Thyroid gland (tissue), 4 donors: ENCODE measurements around the gene FNDC10.

Source experiments
- CTCF ChIP-seq, 6 experiments: fragments of 200-600 bp in 3 of 6; fragments of 450-650 bp in 3 of 6; sonication (generic) in 3 of 6; IDR thresholded peaks; one replicate each; pipeline ENCODE4 v1.5.1; 2016 to 2019; ENCODE audit warnings: antibody characterized with exemption in 6 of 6, mild to moderate bottlenecking in 2 of 6, inconsistent platforms in 1 of 6, moderate library complexity in 1 of 6
- POLR2A ChIP-seq, 2 donors: fragments of 450-650 bp; IDR thresholded peaks; one replicate each; pipeline ENCODE4 v1.6.1; 2017; ENCODE audit warnings: antibody characterized with exemption in 2 of 2, mild to moderate bottlenecking in 2 of 2, moderate library complexity in 1 of 2

- TF ChIP-seq POLR2A (IDR thresholded peaks at IDR 0.05) (no peak), CTCF (IDR thresholded peaks at IDR 0.05) (no peak)
Measured at GRCh38 chr1:1550087-1550486, 49.8 kb downstream of the FNDC10 start.
